Measurements from ENCODE around the gene TNFSF11.

Gene TNFSF11

DNA sequence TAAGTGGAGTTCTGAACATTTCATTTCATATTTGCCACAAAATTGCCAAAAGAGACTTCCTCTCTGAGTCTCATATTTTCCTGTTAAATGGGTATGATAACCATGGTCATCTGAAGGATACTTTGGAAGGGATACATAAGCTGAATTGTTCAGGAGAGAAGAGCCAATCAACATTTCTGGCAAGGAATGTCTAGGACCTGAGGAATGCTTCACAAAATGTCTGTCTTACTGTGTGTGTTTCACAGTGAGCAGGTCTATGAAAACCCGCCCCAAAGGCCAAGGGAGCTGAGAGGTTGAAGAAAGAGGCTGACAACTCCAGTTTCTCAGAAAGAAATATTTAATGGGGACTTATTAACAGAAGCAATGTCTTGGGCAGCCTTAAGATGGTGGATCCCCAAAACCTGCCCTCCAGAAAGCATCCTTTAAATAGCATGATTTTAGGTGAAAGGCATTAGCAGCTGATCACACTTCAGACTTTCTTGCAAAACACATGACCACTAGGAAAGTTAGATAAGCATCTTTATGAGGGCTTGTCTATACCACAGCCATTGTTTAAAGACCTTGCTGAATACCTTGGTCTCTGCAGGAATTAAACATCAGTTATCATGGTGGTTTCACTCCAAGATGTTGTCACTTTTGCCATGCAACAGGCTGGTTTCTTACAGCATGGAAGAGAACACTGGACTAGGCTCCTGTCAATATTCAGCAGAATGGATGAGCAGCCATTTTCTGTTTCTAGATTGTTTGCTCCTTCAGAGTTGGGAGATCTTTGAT is 78.9 kb downstream of the TNFSF11 start:
- no peak overlapping the region for H3K4me3 ChIP-seq (ENCODE audit: low read length)
- TF ChIP-seq, protein P1, sequence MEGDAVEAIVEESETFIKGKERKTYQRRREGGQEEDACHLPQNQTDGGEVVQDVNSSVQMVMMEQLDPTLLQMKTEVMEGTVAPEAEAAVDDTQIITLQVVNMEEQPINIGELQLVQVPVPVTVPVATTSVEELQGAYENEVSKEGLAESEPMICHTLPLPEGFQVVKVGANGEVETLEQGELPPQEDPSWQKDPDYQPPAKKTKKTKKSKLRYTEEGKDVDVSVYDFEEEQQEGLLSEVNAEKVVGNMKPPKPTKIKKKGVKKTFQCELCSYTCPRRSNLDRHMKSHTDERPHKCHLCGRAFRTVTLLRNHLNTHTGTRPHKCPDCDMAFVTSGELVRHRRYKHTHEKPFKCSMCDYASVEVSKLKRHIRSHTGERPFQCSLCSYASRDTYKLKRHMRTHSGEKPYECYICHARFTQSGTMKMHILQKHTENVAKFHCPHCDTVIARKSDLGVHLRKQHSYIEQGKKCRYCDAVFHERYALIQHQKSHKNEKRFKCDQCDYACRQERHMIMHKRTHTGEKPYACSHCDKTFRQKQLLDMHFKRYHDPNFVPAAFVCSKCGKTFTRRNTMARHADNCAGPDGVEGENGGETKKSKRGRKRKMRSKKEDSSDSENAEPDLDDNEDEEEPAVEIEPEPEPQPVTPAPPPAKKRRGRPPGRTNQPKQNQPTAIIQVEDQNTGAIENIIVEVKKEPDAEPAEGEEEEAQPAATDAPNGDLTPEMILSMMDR (conservative IDR thresholded peaks at IDR 0.05; ENCODE audit: low read length), result no peak
- DNase-seq (ENCODE audit: low read depth), result no peak

DNA sequence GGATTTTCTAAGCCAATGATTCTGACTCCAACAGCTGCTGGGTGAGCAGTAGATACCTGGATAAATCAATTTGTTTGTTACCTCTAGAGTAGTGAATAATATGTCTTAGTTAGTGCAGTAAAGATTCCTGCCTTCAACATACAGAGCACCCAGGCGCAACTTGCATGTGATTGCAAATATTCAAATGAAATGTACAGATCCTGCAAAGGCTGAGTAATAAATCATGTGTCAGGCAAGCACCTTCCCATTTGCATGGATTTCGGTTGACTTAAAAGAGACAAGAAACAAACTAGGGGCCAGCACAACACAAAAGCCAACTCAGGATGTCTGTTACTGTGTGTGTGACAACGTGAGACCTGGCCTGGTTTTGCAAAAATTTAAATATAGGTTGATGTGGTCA is 79.7 kb downstream of the TNFSF11 start:
- DNase-seq (ENCODE audit: low read depth), result no peak
- no peak overlapping the region for H3K4me3 ChIP-seq (ENCODE audit: low read length)
- TF ChIP-seq, protein P1 (conservative IDR thresholded peaks at IDR 0.05; ENCODE audit: low read length), result no peak

DNA sequence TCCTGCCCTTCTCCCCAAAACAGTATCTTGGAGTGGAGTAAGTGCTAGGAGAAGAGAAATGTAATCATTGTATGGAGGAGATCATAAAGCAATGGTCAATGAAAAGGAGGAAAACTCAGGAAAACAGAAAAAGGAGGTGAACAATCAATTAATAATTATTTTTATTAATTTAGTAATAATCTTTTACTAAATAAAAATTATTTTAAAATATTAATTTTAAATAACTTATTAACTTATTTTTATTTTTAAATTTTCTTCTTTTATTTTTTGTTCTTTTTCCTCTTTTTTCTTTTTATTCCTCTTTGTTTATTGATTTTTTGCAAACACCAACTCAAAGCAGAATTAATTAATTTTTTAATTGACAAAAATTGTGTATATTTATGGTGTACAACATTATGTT is 80.3 kb downstream of the TNFSF11 start:
- H3K4me3 ChIP-seq (ENCODE audit: low read length), result no peak overlapping the region
- no peak for DNase-seq (ENCODE audit: low read depth)
- TF ChIP-seq, protein P1 (conservative IDR thresholded peaks at IDR 0.05; ENCODE audit: low read length), result no peak

DNA sequence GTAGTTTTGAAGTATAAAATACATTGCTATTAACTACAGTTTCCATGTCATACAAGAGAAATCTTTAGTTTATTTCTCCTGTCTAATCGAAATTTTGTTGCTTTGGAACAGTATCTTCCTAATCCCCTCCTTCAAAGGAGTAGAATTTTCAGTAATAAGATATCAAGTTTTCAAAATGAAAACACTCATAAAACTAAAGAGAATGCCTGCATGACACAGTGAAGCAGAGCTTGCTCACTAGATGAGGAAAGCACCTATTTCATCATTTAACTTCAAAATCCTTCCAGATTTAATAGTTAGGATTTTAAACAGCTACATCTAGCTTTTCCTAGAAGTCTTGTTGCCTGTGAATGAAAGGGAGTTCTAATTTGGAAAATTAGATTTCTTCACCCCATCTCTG is 80.8 kb downstream of the TNFSF11 start:
- no peak for DNase-seq (ENCODE audit: low read depth)
- no peak overlapping the region for H3K4me3 ChIP-seq (ENCODE audit: low read length)
- TF ChIP-seq, protein P1 (conservative IDR thresholded peaks at IDR 0.05; ENCODE audit: low read length), result no peak

DNA sequence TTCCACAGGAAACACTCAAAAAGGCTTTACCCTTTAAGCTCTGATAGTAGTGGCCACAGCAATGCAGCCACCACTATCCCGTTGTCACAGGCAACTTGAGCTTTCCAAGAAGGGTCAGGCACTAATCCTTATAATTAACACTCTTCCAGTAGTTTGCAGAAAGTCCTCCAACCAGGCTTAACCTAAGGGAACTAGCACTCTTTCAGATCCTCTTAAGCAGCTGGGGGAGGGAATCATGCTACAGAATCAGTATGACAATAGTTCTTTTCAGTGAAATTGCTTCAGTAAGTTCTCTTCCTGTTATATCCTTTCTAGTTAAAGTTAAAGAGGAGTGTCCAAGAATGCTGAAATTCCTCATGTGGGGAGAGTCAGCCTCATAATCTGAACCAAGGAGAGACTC is 82.2 kb downstream of the TNFSF11 start:
- no peak for DNase-seq (ENCODE audit: low read depth)
- no peak overlapping the region for H3K4me3 ChIP-seq (ENCODE audit: low read length)
- TF ChIP-seq, protein P1 (conservative IDR thresholded peaks at IDR 0.05; ENCODE audit: low read length), result no peak

DNA sequence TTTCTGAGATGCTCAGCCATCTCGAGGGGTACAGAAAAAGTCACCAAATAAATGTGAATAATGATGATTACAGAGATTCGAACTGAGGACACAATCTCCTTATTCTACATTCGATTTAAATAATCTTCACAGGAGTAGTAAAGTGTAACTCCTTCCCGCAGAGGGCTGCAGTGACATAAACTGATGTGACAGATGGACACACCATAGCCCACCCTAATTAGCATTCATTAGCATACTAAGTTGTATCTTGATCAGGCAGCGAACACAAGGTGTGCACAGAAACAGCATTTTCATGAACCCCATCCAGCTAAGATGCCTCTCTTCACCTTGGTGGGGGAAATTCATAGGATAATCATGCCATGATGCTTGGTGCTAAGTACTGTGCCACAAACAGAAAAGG is 83.0 kb downstream of the TNFSF11 start:
- no peak for DNase-seq (ENCODE audit: low read depth)
- TF ChIP-seq, protein P1 (conservative IDR thresholded peaks at IDR 0.05; ENCODE audit: low read length), result no peak

More for the DNA sequence above, 83.0 kb downstream of the TNFSF11 start:
- H3K4me3 ChIP-seq (ENCODE audit: low read length), result no peak overlapping the region
